GM18502 (cell line): ENCODE data around the gene PHACTR4.
"Not testable (repeated sequence)": the region's sequence is repeated elsewhere in the genome, so short reads cannot be mapped to it uniquely, and the experiment has no call there.

Experiments
- ATAC-seq: cut with Tn5 transposase; IDR thresholded peaks from one replicate; pipeline ENCODE4 v1.9.1; 2021; ENCODE audit warnings: mild to moderate bottlenecking; ENCODE audit not compliant: unreplicated experiment, poor library complexity

The PHACTR4 gene

GRCh38 chr1:28370239-28371009 lies 884 bp downstream of the PHACTR4 start:
- ATAC-seq = no peak

GRCh38 chr1:28371010-28371377 lies 1.5 kb downstream of the PHACTR4 start:
- ATAC-seq = no peak

GRCh38 chr1:28373450-28373849 lies 3.9 kb downstream of the PHACTR4 start:
- ATAC-seq = not testable (repeated sequence)

- no peak for ATAC-seq
These were observed 4.8 kb downstream of the PHACTR4 start for GRCh38 chr1:28374297-28374696.

GRCh38 chr1:28375598-28375997 lies 6.1 kb downstream of the PHACTR4 start:
- ATAC-seq = not testable (repeated sequence)

GRCh38 chr1:28376195-28376594 lies 6.7 kb downstream of the PHACTR4 start:
- not testable (repeated sequence) for ATAC-seq

GRCh38 chr1:28378906-28379305 lies 9.4 kb downstream of the PHACTR4 start:
- no peak for ATAC-seq

- no peak for ATAC-seq
These were observed 10.9 kb downstream of the PHACTR4 start for GRCh38 chr1:28380394-28380793.

GRCh38 chr1:28383785-28384184 lies 14.2 kb downstream of the PHACTR4 start:
- not testable (repeated sequence) for ATAC-seq

GRCh38 chr1:28392027-28392652 lies 22.6 kb downstream of the PHACTR4 start:
- ATAC-seq = no peak

GRCh38 chr1:28394136-28394535 lies 24.6 kb downstream of the PHACTR4 start:
- no peak for ATAC-seq

- no peak for ATAC-seq
These were observed 25.6 kb downstream of the PHACTR4 start for GRCh38 chr1:28395181-28395580.

GRCh38 chr1:28401760-28402159 lies 32.2 kb downstream of the PHACTR4 start:
- no peak for ATAC-seq

GRCh38 chr1:28409090-28409489 lies 39.5 kb downstream of the PHACTR4 start:
- ATAC-seq = no peak

GRCh38 chr1:28411656-28412055 lies 42.1 kb downstream of the PHACTR4 start:
- ATAC-seq = no peak

GRCh38 chr1:28412731-28413130 lies 43.2 kb downstream of the PHACTR4 start:
- ATAC-seq = no peak

- no peak for ATAC-seq
These were observed 47.1 kb downstream of the PHACTR4 start for GRCh38 chr1:28416509-28417194.

- no peak for ATAC-seq
These were observed 47.9 kb downstream of the PHACTR4 start for GRCh38 chr1:28417441-28417922.

GRCh38 chr1:28417926-28418637 lies 48.5 kb downstream of the PHACTR4 start:
- no peak for ATAC-seq

- ATAC-seq = no peak
These were observed 52.2 kb downstream of the PHACTR4 start for GRCh38 chr1:28421744-28422143.

- ATAC-seq = no peak
These were observed 57.3 kb downstream of the PHACTR4 start for GRCh38 chr1:28426831-28427230.
